ENCODE measurements around the gene PKP1. TPM values are rescaled to one million over a fixed set of nuclear protein-coding genes. Genes with fewer than 3 reads are reported as not detected.

PKP1 gene
- total and polyA plus RNA-seq, 2 donors (not counting 3 experiments of a cell fraction or from before 2014, with no cell fraction given): 0.01 TPM; not detected in 1

- Histone ChIP-seq H3K27ac (ENCODE audit: insufficient read depth, low read depth, low read length) (no peak overlapping the region), H3K79me2 (ENCODE audit: control insufficient read depth, insufficient read depth, low read length) (no peaks in the 10 kb centered on the region), H3K4me1 (ENCODE audit: control insufficient read depth, extremely low read depth, insufficient read depth, low read length) (no peaks in the 10 kb centered on the region), H3K36me3 (ENCODE audit: control insufficient read depth in 2 of 2, extremely low read depth in 1 of 2, insufficient read depth in 2 of 2, low read length in 2 of 2) (no peaks in the 10 kb centered on the region), H3K4me2 (ENCODE audit: insufficient read depth, low read length) (no peak overlapping the region), H4K20me1 (replicated peaks; ENCODE audit: control insufficient read depth, extremely low read depth, insufficient read depth, low read length) (no peaks in the 10 kb centered on the region), H3K4me3 (replicated peaks in 1 of 3; ENCODE audit: insufficient read depth in 1 of 3, low read depth in 1 of 3, low read length in 3 of 3) (no peak overlapping the region), H3K27me3 (ENCODE audit: control insufficient read depth in 2 of 2, insufficient read depth in 2 of 2, low read length in 2 of 2) (peaks cover 3 to 7% of the 10 kb centered on the region in 2 experiments), H2AFZ (ENCODE audit: low read depth, low read length) (no peak overlapping the region), H3K9me1 (replicated peaks; ENCODE audit: control insufficient read depth, extremely low read depth, insufficient read depth, low read length) (no peaks in the 10 kb centered on the region), H3K9ac (replicated peaks; ENCODE audit: extremely low read depth, insufficient read depth, low read length) (no peak overlapping the region), H3K9me3 (replicated peaks; ENCODE audit: control insufficient read depth, insufficient read depth, low read length) (no peaks in the 10 kb centered on the region)
- TF ChIP-seq POLR2AphosphoS5 (IDR thresholded peaks at IDR 0.05; ENCODE audit: insufficient read depth, low read depth, low read length) (no peak), CTCF (IDR thresholded peaks at IDR 0.05; ENCODE audit: extremely low read depth in 1 of 2, insufficient read depth in 1 of 2, low read depth in 1 of 2, low read length in 2 of 2) (no peak), JUN (IDR thresholded peaks at IDR 0.05; ENCODE audit: borderline replicate concordance, insufficient read depth, insufficient read length, low read depth) (no peak), GATA2 (IDR thresholded peaks at IDR 0.05; ENCODE audit: insufficient read depth, insufficient read length, low read depth, low read length) (no peak), FOS (IDR thresholded peaks at IDR 0.05; ENCODE audit: borderline replicate concordance, insufficient read depth, low read length) (no peak), EZH2 (IDR thresholded peaks at IDR 0.05; ENCODE audit: borderline replicate concordance, low read depth, low read length, severe bottlenecking) (no peak), POLR2A (IDR thresholded peaks at IDR 0.05; ENCODE audit: low read depth, low read length) (no peak), MAX (IDR thresholded peaks at IDR 0.05; ENCODE audit: insufficient read depth, insufficient read length) (no peak), MYC (IDR thresholded peaks at IDR 0.05; ENCODE audit: low read depth, low read length) (no peak)
- dilution Hi-C loops (cut with MboI; ENCODE audit: extremely low pct_ligation_motif_present, low sequenced_read_pairs): no loop called here
- no TSS peak for BruUV-seq (replicated peaks)
- FAIRE-seq: no peak
- POLR2A ChIA-PET: no interaction called here
- intact Hi-C loops (cut with micrococcal nuclease): no loop called here
- CTCF ChIA-PET: interaction anchor here (0.6 kb wide), 1 partner anchor 66 kb away, joined by 3 read pairs; no protein-coding TSS in a partner anchor
- no peak for DNase-seq (ENCODE audit: low read depth, low spot score)
Measured at GRCh38 chr1:201369209-201369608, 85.9 kb downstream of the PKP1 start.
